Testis (tissue), 2 donors: ENCODE measurements around the gene SLC10A2.

Experiments
- CTCF ChIP-seq, 3 experiments: fragments of 450-650 bp in 2 of 3; fragments of 200-600 bp in 1 of 3; sonication (generic) in 1 of 3; IDR thresholded peaks; one replicate each; pipeline ENCODE4 v1.5.1; 2016 to 2019; ENCODE audit warnings: antibody characterized with exemption in 3 of 3, mild to moderate bottlenecking in 2 of 3, moderate library complexity in 1 of 3
- POLR2A ChIP-seq: fragments of 450-650 bp; IDR thresholded peaks from one replicate; pipeline ENCODE4 v1.6.1; 2017; ENCODE audit warnings: antibody characterized with exemption, mild to moderate bottlenecking, moderate library complexity

- no peak for TF ChIP-seq CTCF (IDR thresholded peaks at IDR 0.05)
- no peak for TF ChIP-seq POLR2A
Measured at GRCh38 chr13:103046676-103047075, 19.5 kb downstream of the SLC10A2 start.
